HT-29 (cell line): ENCODE measurements around the gene BLTP1. TPM values are rescaled to one million over a fixed set of nuclear protein-coding genes. Genes with fewer than 3 reads are reported as not detected.

Experiments
- DNase-seq: peaks from one replicate; pipeline ENCODE4 v3.0.0-alpha.2; 2015; ENCODE audit warnings: low spot score
- total RNA-seq: library from RNA; depleted of rRNA; stranded (reverse); fragments of >200 nt; shearing (Covaris generic); gene quantifications from 2 replicates; pipeline ENCODE4 v1.2.3, GENCODE V29; 2014; rRNA removed

The BLTP1 gene
- total RNA-seq, 1 experiment from 2014 or later = 21.5 TPM

GRCh38 chr4:122167369-122167768 lies 15.2 kb downstream of the BLTP1 start:
- no peak for DNase-seq

DNA sequence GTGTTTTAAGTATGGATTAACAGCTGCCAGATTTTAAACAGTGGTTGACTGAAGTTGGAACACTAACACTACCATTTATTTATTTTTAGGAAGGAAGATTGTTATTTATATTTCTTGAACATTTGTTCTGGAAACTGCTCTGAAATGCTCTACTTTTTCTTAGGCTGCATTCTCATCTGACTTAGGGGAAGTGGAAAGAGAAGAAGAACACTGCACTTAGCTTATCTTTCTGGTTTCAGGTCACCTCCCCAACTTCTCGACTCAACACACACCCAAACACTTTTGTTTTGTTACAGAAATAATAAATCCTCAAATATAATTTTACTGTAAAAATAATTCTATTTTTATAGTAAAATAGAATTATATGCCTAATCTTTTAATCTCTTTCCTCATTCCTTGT lies 18.6 kb downstream of the BLTP1 start:
- DNase-seq = no peak

DNA sequence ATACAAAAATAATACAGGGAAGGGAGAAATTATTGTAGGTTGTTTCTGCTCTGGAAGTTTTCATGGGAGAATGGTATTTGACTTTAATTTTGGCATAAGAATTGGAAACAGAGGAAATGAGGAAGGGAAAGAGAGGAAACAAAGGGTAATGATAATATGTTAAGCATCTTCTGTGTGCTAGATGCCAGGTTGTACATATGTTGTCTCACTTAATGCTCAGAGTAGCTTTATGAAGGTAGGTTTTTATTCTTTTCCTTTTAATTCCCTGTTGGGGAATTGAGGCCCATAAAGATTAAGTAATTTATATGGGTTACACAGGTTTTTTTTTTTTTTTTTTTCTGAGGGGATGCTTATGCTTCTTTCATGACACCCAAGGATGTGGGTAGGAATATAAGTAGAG lies 19.2 kb downstream of the BLTP1 start:
- no peak for DNase-seq

DNA sequence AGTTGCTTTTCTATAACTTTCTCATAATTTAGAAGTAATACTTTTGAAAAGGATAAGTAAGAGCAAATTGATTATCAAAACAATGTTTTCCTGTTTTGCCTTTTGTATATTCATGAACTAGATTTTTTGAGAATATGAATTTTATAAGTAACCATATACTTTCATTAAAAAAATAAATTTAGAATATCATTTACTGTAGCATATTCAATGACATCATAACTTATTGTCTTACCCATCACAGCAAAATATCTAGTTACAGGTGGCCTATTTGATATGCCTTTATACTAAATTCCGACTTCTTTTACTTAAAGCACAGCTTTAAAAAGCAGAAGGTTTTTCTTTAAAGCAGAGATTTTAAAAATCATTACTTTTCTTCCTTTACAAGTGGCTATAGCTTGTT lies 20.1 kb downstream of the BLTP1 start:
- DNase-seq = no peak

GRCh38 chr4:122178961-122179360 lies 26.8 kb downstream of the BLTP1 start:
- no peak for DNase-seq

- no peak for DNase-seq
Observed at GRCh38 chr4:122195718-122196117, 43.6 kb downstream of the BLTP1 start.

Other genes starting within 250 kb of the BLTP1 start
- not detected in 2 replicates for gene TRPC3, start 200.3 kb upstream of the BLTP1 start, total RNA-seq
- not detected in 2 replicates for gene ADAD1, start 226.7 kb downstream of the BLTP1 start, total RNA-seq